ENCODE results near the gene CDON. TPM values are rescaled to one million over a fixed set of nuclear protein-coding genes. Genes with fewer than 3 reads are reported as not detected.

CDON gene
- total RNA-seq, 1 experiment from 2014 or later: 17.2 TPM

DNA sequence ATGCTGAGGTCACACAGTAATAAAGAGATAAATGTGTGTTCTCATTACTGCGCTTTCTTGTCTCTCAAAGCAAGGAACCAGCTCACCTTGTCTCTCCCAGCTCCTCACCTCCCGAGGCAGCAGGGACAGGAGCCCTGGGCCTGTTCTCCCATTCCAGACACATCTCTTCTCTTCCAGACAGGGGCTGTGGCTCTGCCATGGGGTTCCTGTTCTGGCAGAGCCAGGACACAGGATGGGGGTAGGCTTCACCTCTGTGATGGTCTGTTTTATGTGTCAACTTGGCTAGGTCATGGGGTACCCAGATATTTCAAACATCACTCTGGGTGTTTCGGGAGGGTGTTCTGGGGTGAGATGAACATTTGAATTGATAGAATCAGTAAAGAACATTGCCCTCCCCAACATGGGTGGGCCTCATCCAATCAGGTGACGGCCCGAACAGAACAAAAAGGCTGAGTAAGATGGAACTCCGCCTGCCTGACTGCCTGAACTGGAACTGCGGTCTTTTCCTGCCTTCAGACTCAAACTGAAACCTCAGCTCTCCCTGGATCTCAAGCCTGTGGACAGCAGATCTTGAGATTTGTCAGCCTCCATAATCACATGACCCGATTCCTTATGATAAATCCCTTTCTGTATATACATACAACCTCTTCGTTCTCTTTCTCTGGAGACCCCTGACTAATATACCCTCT is 118.9 kb downstream of the CDON start:
- no peak overlapping the region for H3K4me3 Mint-ChIP-seq
- Histone ChIP-seq H3K4me1 (ENCODE audit: insufficient read depth, low read length) (peaks cover 3% of the 10 kb centered on the region; the same call in 1 of the 2 replicates), H4K91ac (ENCODE audit: insufficient read length, low read depth, low read length) (no peak overlapping the region), H3K4ac (ENCODE audit: low read depth, low read length) (no peak overlapping the region), H2AK5ac (ENCODE audit: insufficient read length, low read length) (no peak overlapping the region), H3K79me1 (ENCODE audit: insufficient read depth, low read depth, low read length, poor library complexity, severe bottlenecking) (no peaks in the 10 kb centered on the region), H2BK5ac (ENCODE audit: insufficient read length, low read length) (no peak overlapping the region), H4K5ac (ENCODE audit: insufficient read length, low read depth, low read length) (no peak overlapping the region), H2BK20ac (ENCODE audit: low read depth, low read length, poor library complexity, severe bottlenecking) (no peak overlapping the region), H3K18ac (ENCODE audit: insufficient read length, low read depth, low read length) (no peak overlapping the region), H3K23ac (ENCODE audit: insufficient read length, low read depth, low read length) (no peak overlapping the region), H4K20me1 (ENCODE audit: control insufficient read depth, insufficient read depth, insufficient read length) (no peaks in the 10 kb centered on the region), H3K56ac (ENCODE audit: insufficient read length, low read depth, low read length) (no peak overlapping the region), H3K9ac (ENCODE audit: extremely low read depth, insufficient read length, low read length) (no peak overlapping the region), H2BK12ac (ENCODE audit: insufficient read length, low read depth, low read length) (no peak overlapping the region), H2AFZ (ENCODE audit: low read length) (no peak overlapping the region), H2BK120ac (ENCODE audit: low read depth, low read length, poor library complexity, severe bottlenecking) (no peak overlapping the region), H3K23me2 (ENCODE audit: insufficient read length, low read depth, low read length, poor library complexity, severe bottlenecking) (no peaks in the 10 kb centered on the region), H3K27me3 (ENCODE audit: insufficient read depth, low read length) (no peaks in the 10 kb centered on the region), H3K9me3 (ENCODE audit: control insufficient read depth, low read depth, low read length) (no peaks in the 10 kb centered on the region), H3T11ph (ENCODE audit: low read length) (no peak overlapping the region), H3K4me2 (ENCODE audit: insufficient read depth, insufficient read length, low read length) (no peak overlapping the region), H3K14ac (ENCODE audit: insufficient read depth, low read length) (no peak overlapping the region), H2BK15ac (ENCODE audit: low read depth, low read length) (no peak overlapping the region), H3K79me2 (ENCODE audit: insufficient read depth, low read length) (no peaks in the 10 kb centered on the region), H4K8ac (replicated peaks; ENCODE audit: insufficient read length, low read depth, low read length) (no peak overlapping the region), H3K27ac (ENCODE audit: insufficient read length, low read depth, low read length) (no peak overlapping the region)
- H3K27ac Mint-ChIP-seq: peak overlapping the region in 1 of 3 experiments; percentile 30; a peak in 1 of 7 replicates
- no CpG with 5 or more reads among the region's 9 CpGs for WGBS (ENCODE audit: extremely low coverage, insufficient read length, low lambda C conversion rate)
- no peak for DNase-seq
- H3K27me3 Mint-ChIP-seq (ENCODE audit: low read depth): no peaks in the 10 kb centered on the region
- H3K4me1 Mint-ChIP-seq: peaks cover 18 to 25% of the 10 kb centered on the region in 2 experiments
- H3K9me3 Mint-ChIP-seq: no peaks in the 10 kb centered on the region
- no peaks in the 10 kb centered on the region; a peak in 1 of 7 replicates for H3K36me3 Mint-ChIP-seq (ENCODE audit: insufficient read depth in 1 of 3, low read depth in 3 of 3)
- TF ChIP-seq, protein P1, sequence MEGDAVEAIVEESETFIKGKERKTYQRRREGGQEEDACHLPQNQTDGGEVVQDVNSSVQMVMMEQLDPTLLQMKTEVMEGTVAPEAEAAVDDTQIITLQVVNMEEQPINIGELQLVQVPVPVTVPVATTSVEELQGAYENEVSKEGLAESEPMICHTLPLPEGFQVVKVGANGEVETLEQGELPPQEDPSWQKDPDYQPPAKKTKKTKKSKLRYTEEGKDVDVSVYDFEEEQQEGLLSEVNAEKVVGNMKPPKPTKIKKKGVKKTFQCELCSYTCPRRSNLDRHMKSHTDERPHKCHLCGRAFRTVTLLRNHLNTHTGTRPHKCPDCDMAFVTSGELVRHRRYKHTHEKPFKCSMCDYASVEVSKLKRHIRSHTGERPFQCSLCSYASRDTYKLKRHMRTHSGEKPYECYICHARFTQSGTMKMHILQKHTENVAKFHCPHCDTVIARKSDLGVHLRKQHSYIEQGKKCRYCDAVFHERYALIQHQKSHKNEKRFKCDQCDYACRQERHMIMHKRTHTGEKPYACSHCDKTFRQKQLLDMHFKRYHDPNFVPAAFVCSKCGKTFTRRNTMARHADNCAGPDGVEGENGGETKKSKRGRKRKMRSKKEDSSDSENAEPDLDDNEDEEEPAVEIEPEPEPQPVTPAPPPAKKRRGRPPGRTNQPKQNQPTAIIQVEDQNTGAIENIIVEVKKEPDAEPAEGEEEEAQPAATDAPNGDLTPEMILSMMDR (conservative IDR thresholded peaks at IDR 0.05): no peak

All from H9 (cell line).